ENCODE data around the gene KLHL35.

DNA sequence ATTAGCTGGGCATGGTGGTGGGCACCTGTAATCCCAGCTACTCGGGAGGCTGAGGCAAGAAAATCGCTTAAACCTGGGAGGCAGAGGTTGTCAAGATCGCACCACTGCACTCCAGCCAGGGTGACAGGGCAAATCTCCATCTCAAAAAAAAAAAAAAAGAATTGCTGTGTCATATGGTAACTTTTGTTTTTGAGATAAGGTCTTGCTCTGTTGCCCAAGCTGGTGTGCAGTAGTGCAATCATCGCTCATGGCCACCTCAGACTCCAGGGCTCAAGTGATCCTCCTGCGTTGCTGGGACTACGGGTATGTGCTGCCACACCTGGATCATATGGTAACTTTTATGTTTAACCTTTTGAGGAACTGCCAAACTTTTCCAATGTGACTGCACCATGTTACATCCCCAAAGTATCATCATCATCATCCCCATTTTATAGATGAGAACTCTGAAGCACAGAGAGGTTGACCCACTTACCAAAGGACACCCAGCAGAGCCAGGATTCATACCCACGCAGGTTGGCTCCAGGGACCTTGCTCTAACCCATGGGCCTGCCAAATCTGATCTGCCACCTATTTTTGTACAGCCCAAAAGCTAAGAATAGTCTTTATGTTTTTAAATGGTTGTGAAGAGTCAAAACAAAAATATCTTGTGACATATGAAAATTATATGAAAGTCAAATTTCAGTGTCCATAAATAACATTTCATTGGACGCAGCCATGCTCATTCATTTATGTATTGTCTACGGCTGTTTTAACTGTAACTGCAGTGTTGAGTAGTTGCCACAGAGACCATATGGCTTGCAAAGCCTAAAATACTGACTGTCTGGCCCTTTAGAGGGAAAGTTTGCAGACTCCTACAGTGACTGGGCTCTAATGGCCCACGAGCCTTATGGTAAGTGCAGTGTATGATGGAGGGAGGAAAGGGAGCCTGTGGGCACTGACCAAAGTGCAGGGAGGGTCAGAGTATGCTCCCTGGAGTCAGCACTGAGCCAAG is 47.5 kb upstream of the KLHL35 start:
- TF ChIP-seq, protein P1, sequence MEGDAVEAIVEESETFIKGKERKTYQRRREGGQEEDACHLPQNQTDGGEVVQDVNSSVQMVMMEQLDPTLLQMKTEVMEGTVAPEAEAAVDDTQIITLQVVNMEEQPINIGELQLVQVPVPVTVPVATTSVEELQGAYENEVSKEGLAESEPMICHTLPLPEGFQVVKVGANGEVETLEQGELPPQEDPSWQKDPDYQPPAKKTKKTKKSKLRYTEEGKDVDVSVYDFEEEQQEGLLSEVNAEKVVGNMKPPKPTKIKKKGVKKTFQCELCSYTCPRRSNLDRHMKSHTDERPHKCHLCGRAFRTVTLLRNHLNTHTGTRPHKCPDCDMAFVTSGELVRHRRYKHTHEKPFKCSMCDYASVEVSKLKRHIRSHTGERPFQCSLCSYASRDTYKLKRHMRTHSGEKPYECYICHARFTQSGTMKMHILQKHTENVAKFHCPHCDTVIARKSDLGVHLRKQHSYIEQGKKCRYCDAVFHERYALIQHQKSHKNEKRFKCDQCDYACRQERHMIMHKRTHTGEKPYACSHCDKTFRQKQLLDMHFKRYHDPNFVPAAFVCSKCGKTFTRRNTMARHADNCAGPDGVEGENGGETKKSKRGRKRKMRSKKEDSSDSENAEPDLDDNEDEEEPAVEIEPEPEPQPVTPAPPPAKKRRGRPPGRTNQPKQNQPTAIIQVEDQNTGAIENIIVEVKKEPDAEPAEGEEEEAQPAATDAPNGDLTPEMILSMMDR (IDR thresholded peaks at IDR 0.05; ENCODE audit: low read depth, low read length, poor library complexity, severe bottlenecking) = no peak
- TF ChIP-seq EZH2phosphoT487 (IDR thresholded peaks at IDR 0.05; ENCODE audit: borderline replicate concordance, low read length) = no peak
